HCT116 (cell line): ENCODE data around the gene MMS19. TPM values are rescaled to one million over a fixed set of nuclear protein-coding genes. Genes with fewer than 3 reads are reported as not detected.

ENCODE experiments used
- ATAC-seq: fragments of 200-7000 bp; cut with Tn5 transposase; 2 replicates; pipeline ENCODE4 v1.9.1; 2020; ENCODE audit warnings: mild to moderate bottlenecking, moderate library complexity
- BruUV-seq: library from RNA; stranded (reverse); fragments of 400-500 nt; replicated peaks from 2 replicates; lab custom pipeline; 2021; lab: Mats Ljungman, UMichigan
- CTCF ChIA-PET: fragments of 300-600 bp; sonication (Branson Sonifier 250); formaldehyde crosslinking; loops from one replicate; lab custom pipeline; 2021; ENCODE audit warnings: antibody characterized with exemption; lab: Charles Lee
- POLR2A ChIA-PET: fragments of 300-600, 350-600 bp; sonication (Branson Sonifier 250); formaldehyde crosslinking; loops from one replicate; lab custom pipeline; 2021; ENCODE audit warnings: antibody characterized with exemption; lab: Charles Lee
- RAD21 ChIA-PET, 2 experiments: fragments of 300-600 bp; sonication (Branson Sonifier 250); formaldehyde crosslinking; loops; one replicate each; lab custom pipeline; 2023; ENCODE audit warnings: low total read pairs in 2 of 2; ENCODE audit not compliant: uncharacterized antibody in 2 of 2, unreplicated experiment in 2 of 2, low non-redundant PET in 1 of 2; lab: Charles Lee
- DNase-seq: peaks from one replicate; pipeline ENCODE4 v3.0.0-alpha.2; 2010; ENCODE audit warnings: low read depth, low spot score
- H2AFZ ChIP-seq: fragments of 200-600 bp; shearing (Covaris generic), sonication (generic); 2 replicates; pipeline ENCODE4 v1.6.1; 2017; ENCODE audit warnings: low read depth, mixed run types, mixed read lengths, antibody characterized with exemption, low read length; ENCODE audit not compliant: poor library complexity, severe bottlenecking
- H3K27ac ChIP-seq: 2 replicates; pipeline ENCODE4 v1.5.1; 2012; ENCODE audit warnings: low read depth, low read length
- H3K27me3 ChIP-seq: fragments of 200-600 bp; sonication (generic); 2 replicates; pipeline ENCODE4 v1.6.1; 2016; ENCODE audit warnings: mixed run types, low read length, mixed read lengths; ENCODE audit not compliant: insufficient read depth
- H3K36me3 ChIP-seq, 2 experiments: fragments of 200-500 bp in 1 of 2; fragments of 200-600 bp in 1 of 2; sonication (Bioruptor generic) in 1 of 2; sonication (generic) in 1 of 2; 2 replicates each; pipeline versions ENCODE4 v1.5.1 to v1.6.1; 2014 to 2016; ENCODE audit warnings: low read length in 2 of 2, inconsistent platforms in 1 of 2, mixed read lengths in 1 of 2, mixed run types in 1 of 2; ENCODE audit not compliant: insufficient read depth in 2 of 2, control insufficient read depth in 1 of 2
- H3K4me1 ChIP-seq, 2 experiments: fragments of 200-600 bp in 1 of 2; sonication (generic) in 1 of 2; 2 replicates each; pipeline versions ENCODE4 v1.5.1 to v1.6.1; 2012 to 2017; ENCODE audit warnings: low read length in 2 of 2, inconsistent platforms in 1 of 2, mild to moderate bottlenecking in 1 of 2, mixed read lengths in 1 of 2, mixed run types in 1 of 2, moderate library complexity in 1 of 2; ENCODE audit not compliant: insufficient read depth in 2 of 2, control insufficient read depth in 1 of 2
- H3K4me2 ChIP-seq: fragments of 200-600 bp; sonication (generic); 2 replicates; pipeline ENCODE4 v1.6.1; 2017; ENCODE audit warnings: mixed run types, low read length, mixed read lengths
- H3K4me3 ChIP-seq, 2 experiments: fragments of 200-600 bp in 1 of 2; sonication (generic) in 1 of 2; replicated peaks in 1 of 2; 2 replicates each; pipeline ENCODE4 v1.5.1; 2011 to 2016; ENCODE audit warnings: low read length in 2 of 2, control low read depth in 1 of 2, low read depth in 1 of 2, mild to moderate bottlenecking in 1 of 2, mixed read lengths in 1 of 2, mixed run types in 1 of 2
- H3K79me2 ChIP-seq: fragments of 200-600 bp; sonication (generic); 2 replicates; pipeline ENCODE4 v1.6.1; 2017; ENCODE audit warnings: mild to moderate bottlenecking, mixed run types, low read length, moderate library complexity, mixed read lengths; ENCODE audit not compliant: insufficient read depth
- H3K9ac ChIP-seq: fragments of 200-600 bp; sonication (generic); 2 replicates; pipeline ENCODE4 v1.6.1; 2016; ENCODE audit warnings: low read length, mixed read lengths
- H3K9me2 ChIP-seq: fragments of 200-600 bp; sonication (generic), shearing (Covaris generic); 2 replicates; pipeline ENCODE4 v1.6.1; 2017; ENCODE audit warnings: mixed run types, mild to moderate bottlenecking, moderate library complexity; ENCODE audit not compliant: insufficient read depth
- H3K9me3 ChIP-seq, 2 experiments: fragments of 200-500 bp in 1 of 2; fragments of 200-600 bp in 1 of 2; sonication (Bioruptor generic) in 1 of 2; sonication (generic) in 1 of 2; 2 replicates each; pipeline ENCODE4 v1.6.1; 2014 to 2017; ENCODE audit warnings: low read length in 2 of 2, mixed read lengths in 2 of 2, inconsistent platforms in 1 of 2, low read depth in 1 of 2, mild to moderate bottlenecking in 1 of 2, mixed run types in 1 of 2, moderate library complexity in 1 of 2; ENCODE audit not compliant: control insufficient read depth in 1 of 2, insufficient read depth in 1 of 2
- H4K20me1 ChIP-seq: fragments of 200-600 bp; sonication (generic), shearing (Covaris generic); 2 replicates; pipeline ENCODE4 v1.6.1; 2017; ENCODE audit warnings: mixed run types, mild to moderate bottlenecking, moderate library complexity; ENCODE audit not compliant: insufficient read depth
- CEBPB ChIP-seq: IDR thresholded peaks from 2 replicates; pipeline ENCODE4 v1.6.1; 2012; ENCODE audit warnings: low read depth
- EZH2 ChIP-seq: fragments of 200-600 bp; sonication (generic); IDR thresholded peaks from 2 replicates; pipeline ENCODE4 v1.6.1; 2017; ENCODE audit warnings: antibody characterized with exemption, mixed run types
- ZBTB33 ChIP-seq: IDR thresholded peaks from 2 replicates; pipeline ENCODE4 v1.6.1; 2011; ENCODE audit warnings: mild to moderate bottlenecking, low read length, moderate library complexity; ENCODE audit not compliant: insufficient replicate concordance; ENCODE audit errors: extremely low read depth
- intact Hi-C: fragments of 100-400 bp; cut with micrococcal nuclease; formaldehyde crosslinking; loops from 2 replicates; pipeline ENCODE4 v1.10.0; 2022
- total RNA-seq: library from RNA; stranded (reverse); gene quantifications from one replicate; pipeline ENCODE4 v1.2.1, GENCODE V29; 2021; ENCODE audit not compliant: unreplicated experiment

The MMS19 gene
- total RNA-seq, 1 experiment from 2014 or later = 101 TPM

GRCh38 chr10:97464226-97464625 lies 34.0 kb downstream of the MMS19 start:
- RAD21 ChIA-PET = interaction anchor here (0.7 to 1.2 kb wide), 2 partner anchors 88 to 89 kb away, joined by 3 to 4 read pairs; no protein-coding TSS in a partner anchor
- Histone ChIP-seq H4K20me1 (peaks cover 2% of the 10 kb centered on the region; the same call in 1 of the 2 replicates), H3K27me3 (no peaks in the 10 kb centered on the region), H3K4me2 (no peak overlapping the region), H3K4me3 (no peak overlapping the region), H3K4me1 (peaks cover 20 to 38% of the 10 kb centered on the region in 2 experiments), H3K9me2 (no peaks in the 10 kb centered on the region), H3K27ac (peak overlapping the region; percentile 68), H2AFZ (no peak overlapping the region), H3K9ac (no peak overlapping the region), H3K79me2 (0 out of 2 replicates have a peak, but pooled peaks cover 3% of the 10 kb centered on the region), H3K9me3 (no peaks in the 10 kb centered on the region), H3K36me3 (peaks cover 53 to 71% of the 10 kb centered on the region in 2 experiments)
- ATAC-seq (no peak), DNase-seq (no peak)
- POLR2A ChIA-PET = interaction anchor here (1.2 kb wide), 1 partner anchor 153 kb away, joined by 3 read pairs; no protein-coding TSS in a partner anchor
- no peak for TF ChIP-seq ZBTB33
- TF ChIP-seq CEBPB = peak; percentile 4; the same call in 1 of the 2 replicates
- TF ChIP-seq EZH2 = no peak
- no TSS peak for BruUV-seq
- intact Hi-C loops = loop anchor here (5.0 kb wide), 1 partner anchor 392 kb away; no protein-coding TSS in a partner anchor
- CTCF ChIA-PET = interaction anchor here (0.7 to 1.0 kb wide), 5 partner anchors 10 to 152 kb away, joined by 3 to 5 read pairs (median 3); no protein-coding TSS in a partner anchor
